ENCODE measurements around the gene CREG2.

The CREG2 gene

DNA sequence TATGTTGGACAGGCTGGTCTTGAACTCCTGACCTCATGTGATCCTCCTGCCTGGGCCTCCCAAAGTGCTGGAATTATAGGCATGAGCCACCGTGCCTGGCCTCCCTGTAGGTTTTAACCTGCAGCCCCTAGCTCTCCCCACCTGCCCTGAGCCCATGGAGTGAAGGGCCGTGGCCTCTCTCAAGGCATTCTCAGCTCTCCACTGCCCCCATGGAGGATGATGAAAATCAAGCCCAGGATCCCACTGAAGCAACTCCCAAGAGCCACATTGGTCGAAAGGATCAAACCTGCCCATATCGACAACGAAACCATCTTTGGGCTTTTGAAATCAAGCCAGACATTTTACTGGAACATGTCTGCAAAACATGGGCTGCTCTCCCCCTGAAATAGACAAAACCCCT is 22.4 kb upstream of the CREG2 start:
- DNase-seq (ENCODE audit: low spot score): no peak

DNA sequence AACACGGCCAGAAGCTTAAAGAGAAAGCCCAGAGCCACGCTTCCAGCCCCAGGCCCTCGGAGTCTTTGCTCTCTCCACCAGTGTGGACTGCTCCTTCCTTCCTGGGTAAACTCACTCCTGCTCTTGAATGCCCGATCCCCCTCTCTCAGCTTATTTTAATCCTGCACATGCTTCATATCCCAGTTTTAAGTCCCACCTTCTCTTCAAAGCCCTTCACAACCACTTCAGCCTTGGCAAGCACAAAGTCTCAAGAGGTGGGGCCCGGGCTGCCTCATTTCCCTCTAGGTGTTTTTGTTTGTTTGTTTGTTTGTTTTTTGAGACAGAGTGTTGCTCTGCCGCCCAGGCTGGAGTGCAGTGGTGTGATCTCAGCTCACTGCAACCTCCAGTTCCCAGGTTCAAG is 21.6 kb upstream of the CREG2 start:
- no peak for DNase-seq (ENCODE audit: low spot score)

DNA sequence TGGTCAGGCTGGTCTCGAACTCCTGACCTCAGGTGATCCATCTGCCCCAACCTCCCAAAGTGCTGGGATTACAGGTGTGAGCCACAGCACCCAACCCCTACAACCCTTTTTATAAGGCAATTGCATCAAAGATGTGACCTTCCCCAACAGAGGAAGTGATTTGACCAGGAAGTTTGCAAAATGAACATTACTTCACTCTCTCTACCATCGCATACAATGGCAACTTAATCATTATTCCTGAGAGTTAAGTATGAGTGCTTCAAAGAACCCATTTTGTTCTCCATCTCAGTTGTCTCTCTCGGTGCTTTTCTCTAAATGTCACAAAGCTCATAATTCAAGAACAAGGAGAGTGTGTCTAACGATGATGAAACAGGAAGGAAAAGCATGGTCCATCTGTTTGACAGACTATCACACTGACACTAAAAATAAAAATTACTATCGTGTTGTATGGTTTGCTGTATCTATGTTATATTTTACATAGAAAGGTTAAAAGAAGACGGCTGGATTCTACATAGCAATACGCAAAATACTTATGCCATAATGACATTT is 18.1 kb upstream of the CREG2 start:
- DNase-seq (ENCODE audit: low spot score): no peak

DNA sequence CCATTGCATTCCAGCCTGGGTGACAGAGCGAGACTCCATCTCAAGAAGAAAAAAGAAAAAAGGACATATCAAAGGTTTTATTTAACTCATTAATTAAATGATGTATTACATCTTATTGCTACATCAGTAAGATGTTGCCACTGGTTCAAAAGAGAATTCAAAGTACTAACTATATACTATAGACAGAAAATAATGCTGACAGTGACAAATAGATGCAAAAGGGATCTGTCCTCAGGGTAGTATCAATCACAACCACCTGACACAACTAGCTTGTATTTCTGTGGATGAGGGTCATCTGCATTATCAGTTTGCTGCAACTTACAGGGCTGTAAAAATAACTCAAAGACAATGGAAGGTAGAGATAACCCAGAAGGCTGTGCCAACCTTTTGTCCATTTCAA is 16.4 kb upstream of the CREG2 start:
- DNase-seq (ENCODE audit: low spot score): no peak

DNA sequence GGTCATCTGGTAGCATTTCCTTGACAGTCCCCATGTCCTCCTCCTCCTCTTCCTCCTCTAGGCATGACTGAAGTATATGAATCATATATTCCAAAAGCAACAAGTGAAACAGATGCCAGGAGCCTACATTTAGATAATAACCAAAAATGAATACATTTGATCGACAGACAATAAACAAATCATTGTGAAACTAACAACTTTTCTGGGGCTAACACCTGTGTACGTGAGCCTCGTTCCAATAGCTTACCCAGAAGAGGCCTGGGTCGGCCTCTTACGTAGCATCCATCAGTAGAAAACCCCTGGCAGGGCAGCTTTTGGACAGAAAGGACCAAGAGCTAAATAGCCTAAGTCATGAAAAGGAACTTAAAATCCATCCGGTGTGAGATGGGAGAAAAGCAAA is 15.3 kb upstream of the CREG2 start:
- DNase-seq (ENCODE audit: low spot score): no peak

DNA sequence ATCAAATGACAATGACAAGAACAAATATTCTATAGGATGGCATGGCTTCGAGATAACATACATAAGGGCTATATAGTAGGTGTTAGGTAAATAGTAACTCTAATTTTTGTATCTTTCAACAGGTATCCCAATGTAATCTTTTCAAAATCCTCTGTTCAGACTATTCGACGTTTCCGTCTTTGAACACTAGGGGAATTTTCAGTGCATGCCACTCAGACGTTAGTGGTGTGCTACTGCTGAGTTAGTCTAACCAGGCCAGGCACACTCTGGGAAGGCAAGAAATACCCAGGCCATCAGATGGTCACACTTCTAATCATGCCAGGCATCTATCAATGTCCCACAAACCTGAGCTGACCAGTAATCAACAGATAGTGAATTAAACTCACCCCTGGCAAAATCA is 14.6 kb upstream of the CREG2 start:
- DNase-seq (ENCODE audit: low spot score): no peak

DNA sequence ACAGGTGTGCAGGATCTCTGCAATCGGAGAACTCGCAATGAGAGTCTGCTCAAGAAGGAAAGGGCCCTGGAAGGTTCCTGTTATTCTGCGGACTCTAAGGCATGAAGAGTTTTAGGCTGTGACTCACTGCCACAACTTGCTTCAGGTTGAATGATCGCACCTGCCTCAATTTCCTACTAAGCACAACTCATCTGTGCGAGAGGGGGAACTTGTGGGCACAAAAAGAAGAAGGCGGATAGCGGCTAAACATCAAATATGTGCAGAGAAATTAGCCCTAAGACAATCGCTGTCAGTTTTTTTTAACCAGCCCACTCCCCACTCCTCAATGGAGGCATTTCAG is 14.0 kb upstream of the CREG2 start:
- DNase-seq (ENCODE audit: low spot score): no peak

DNA sequence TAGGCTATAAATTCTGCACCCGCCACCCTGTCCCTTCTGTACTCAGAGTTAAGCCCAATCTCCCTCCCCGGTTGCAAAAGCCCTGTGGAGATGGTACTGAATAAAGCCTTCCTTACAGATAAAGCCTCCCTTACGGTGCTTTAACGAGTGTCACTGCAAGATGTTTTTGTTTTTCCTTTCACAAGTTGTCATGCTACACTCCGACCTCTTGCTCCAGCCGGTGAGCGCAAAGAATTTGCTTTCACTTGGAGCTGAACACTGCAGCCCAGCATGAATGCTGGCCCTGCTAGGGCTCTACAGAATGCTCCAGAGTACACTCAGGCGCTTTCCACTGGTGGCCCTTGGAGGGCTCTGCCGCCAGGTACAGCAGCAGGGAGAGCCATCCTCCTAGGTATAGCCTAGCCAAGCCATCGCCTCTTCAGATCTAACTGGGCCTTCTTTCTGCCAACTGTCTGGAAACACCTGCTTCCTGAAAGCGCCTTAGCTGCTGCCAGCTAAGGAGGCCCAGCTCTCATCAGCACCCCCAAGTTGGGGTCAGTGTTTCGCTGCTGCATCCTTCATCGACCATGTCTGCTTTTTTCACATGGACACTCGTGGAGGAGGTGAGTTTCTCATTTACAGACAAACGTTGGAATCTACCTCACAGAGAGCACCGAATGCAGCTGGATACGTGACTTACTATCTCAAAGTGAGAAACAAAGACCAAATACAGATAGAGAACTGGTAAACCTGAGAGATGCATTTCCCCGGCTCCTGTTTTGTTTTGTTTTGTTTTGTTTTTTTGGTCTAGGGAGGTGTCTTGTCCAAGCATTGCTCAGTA is 13.4 kb upstream of the CREG2 start:
- DNase-seq (ENCODE audit: low spot score): no peak

DNA sequence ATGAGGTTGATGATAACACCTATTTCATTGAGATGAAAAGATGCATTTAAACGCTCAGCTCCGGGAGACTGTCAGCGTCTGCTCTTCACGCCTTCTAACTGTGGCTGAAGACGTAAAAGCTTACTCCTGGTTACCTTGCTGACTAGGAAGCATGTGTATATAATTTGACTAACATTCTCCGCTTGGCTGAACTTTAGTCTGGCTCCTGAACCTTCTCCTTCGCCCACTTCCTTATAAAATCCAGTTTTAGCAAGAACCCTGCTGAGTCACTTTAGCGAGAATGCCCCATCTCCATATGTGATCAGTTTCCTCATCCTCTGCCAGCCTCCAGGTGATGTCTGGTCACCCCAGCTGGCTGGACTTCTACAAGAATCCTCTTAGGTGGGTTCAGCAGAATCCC is 12.7 kb upstream of the CREG2 start:
- DNase-seq (ENCODE audit: low spot score): no peak

DNA sequence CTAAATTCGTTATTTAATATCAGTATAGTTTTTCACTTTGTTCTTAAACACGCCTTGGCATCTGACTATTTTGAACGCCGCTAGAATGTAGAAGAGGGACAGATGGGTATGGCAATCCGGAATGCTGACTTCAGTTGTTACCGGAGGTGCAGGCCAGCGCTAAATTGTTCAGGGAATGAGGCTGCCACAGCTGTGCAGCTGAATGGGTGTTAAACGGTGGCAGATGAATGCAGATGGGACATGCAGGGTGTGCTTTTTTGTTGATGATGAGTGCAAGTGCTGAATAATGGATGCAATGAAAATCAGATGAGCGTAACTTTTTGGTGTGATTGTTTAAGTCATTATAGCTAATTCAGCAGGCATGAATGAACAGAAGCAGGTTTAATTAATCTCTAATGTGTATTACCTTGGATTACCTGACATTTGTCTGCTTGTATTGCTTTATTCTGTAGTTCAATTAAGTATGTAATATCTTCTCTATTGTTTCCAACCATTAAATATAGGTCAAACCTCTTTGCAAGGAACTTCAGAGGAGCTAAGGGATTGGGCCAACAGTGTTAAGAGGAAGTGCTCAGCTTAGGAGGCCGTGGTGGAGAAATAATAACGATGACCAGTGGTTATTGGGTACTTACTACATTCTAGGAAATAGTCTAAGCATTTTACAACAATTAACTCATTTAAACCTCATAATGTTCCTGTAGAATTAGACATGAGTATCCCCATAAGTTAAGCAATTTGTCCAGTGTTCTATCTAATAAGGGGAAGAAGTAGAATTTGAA is 11.9 kb upstream of the CREG2 start:
- no peak for DNase-seq (ENCODE audit: low spot score)

DNA sequence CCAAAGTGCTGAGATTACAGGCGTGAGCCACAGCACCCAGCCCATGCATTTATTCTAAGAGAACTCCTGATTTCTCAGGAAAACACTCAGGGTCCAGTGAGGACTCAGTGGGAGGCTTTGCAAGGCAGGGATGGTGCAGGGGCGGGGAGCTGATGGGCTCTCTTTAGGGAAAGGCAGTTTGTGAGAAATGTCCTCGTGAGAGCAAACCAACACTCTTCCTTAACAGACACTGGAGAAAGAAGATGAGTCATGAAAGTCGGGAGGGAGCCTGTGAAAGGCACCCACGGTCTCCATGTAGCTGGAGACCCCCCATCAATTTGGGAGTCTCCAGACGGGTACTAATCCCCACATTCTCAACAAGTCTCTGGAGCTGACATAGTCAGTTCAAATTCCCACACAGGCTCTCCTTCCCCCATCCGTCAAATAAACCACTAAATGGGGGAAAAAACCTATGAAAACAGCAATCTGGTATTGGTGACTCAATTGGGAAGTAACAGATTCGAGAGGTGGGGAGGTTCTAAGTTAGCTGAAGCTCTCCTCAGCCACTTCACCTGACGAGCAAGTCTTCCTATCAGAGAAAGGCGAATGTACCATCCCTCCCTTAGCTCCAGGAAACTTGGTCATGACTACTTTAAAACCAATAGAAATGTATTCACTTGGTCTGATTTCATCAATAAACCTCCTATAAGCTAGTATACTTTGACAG is 11.0 kb upstream of the CREG2 start:
- no peak for DNase-seq (ENCODE audit: low spot score)

DNA sequence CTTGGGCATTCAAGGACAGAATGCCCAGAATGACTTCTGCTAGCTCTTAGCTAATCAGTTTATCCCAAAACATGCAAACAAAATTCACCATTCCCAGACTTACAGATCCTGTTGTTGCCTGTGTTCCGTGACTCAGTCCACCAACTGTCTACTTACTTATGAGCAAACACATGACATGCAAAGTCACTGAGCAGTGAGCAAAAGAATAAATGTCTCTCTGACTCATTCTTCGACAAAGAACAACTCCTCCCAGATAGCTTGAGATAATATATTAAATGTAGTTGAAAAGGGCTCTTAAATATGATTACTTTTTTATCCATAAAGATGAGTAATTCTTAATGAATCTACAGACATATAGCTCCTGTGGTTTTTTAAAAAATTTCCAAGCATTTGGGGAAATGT is 9.0 kb upstream of the CREG2 start:
- DNase-seq (ENCODE audit: low spot score): peak; percentile 27

DNA sequence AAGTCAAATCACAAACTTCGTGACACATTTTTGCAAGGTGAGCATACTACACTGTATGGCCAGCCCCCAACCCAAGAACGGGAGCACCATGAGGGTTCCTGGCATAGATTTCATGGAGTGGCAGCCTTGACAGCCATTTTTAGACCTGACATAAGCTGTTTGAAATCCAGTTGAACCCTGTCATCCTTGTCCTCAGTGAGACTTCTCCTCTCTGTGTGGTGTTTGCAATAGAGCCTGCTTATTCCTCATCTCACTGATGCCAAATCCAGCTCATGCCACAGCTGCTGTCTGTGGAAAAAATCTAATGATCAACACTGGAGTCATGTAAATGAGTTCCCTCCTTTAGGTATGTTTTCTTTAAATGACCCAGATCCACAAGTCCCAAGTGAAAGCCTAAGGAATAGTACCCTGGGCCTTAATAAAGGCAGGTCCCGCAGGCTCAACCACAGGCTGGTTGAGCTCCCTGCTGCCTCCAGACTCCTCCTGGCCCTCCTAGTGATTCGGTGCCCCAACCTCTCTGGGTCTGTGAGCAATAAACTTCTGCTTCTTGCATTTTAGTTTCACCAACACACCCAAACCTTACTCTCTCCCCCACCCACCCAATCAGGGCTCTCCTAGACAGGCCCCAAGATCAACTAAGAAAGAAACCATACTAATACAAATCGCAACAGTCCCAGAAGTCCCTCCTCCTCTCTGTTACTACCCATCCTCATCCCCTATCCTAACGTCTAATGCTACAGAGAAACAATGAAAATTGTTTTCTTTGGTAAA is 8.4 kb upstream of the CREG2 start:
- DNase-seq (ENCODE audit: low spot score): no peak

DNA sequence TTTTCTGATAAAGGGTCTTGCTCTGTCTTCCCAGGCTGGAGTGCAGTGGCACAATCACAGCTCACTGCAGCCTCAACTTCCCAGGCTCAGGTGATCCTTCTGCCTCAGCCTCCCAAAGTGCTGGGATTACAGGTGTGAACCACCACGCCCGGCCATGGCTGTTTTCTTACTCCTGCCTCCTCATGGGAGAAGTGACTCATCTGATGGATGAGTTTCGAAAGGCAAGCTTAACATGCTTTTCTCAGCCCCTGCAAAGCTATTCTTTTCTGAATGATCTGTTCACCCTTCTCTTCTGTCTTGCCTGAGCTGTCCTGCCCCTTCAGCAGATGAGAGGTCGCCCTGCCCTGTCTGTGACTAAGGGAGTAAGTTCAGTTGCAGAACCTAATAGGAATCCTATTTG is 929 bp upstream of the CREG2 start:
- peak; percentile 45 for DNase-seq (ENCODE audit: low spot score)

DNA sequence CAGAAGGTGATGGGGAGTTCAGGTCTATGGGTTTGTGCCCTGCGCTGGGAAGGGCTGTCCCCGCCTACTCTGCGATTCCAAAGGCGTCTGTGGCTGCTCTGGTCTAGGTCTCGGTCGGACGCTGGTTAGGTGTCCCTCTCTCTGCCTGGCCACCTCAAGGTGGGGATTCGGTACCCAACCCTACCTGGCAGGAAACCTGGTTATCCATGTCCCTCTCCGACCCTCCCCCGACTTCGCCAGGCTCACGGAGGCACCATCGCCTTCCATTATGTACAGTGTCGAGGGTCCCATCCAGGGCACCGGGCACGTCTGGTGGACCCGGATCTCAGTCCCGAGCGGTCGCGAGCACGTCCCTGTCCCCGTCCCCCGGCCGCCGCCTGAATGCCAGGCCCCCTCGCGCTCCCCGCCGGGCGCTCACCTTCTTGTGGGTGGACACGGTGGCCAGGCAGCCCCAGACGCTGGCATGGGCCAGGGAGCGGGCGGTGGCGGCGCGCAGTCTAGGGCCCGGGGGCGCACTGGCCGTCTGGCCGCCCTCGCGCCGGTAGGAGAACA is 628 bp downstream of the CREG2 start:
- DNase-seq (ENCODE audit: low spot score): no peak

DNA sequence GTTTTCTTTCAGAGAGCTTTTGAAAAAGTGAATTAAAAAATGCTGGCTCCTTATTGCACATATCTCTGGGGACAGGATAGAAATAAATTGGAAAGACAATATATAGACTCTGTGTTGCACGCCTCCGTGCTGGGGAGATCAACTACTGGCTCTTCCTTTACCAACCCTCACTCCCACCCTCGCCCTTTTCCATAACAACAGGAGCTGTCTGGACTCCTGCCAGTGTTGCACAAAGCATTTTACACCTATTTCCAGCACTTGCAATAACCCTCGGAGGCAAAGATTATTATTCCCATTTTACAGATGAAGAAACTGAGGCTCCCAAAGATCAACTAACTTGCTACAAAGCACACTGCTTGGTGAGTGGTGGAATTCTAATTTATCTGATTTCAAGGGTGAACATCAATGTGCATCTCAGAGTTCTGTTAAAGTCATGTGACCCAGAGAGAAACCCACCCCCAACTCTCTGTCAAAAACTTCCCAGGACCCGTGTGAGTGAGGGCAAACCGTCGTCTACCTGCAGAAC is 4.2 kb downstream of the CREG2 start:
- no peak for DNase-seq (ENCODE audit: low spot score)

DNA sequence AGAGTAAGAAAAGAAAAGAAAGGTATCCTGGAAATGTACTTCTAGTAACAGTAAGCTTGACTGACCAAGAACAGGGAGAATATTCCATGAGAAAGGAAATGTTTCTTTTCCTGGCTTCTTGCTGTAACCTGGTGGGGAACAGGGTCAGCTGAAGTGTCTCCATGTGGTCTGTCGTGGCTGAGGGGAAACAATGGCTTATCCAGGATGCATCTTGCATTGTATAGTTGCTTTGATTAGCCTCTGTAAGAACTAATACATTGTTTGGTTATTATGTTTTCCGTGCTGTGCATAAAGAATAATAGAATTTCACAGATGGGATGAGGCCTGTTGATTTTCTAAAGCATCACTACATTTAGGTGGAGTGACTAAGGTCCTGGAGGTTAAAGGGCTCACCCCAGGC is 4.9 kb downstream of the CREG2 start:
- no peak for DNase-seq (ENCODE audit: low spot score)

DNA sequence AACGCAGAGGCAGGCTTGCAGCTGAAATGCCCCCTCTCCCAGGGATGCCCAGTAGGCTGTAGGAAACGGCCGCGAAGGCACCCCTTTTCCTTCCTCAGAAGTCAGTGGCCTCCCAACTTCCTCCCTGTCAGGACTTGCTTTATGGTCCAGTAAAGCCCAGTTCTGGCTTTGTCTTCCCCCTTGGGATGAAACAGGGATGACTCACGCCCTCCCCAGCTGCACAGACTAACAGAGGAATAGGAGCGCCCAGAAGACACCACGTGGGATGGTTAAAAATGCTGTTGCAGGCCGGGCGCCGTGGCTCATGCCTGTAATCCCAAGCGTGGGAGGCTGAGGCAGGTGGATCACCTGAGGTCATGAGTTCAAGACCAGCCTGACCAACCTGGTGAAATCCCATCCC is 6.9 kb downstream of the CREG2 start:
- DNase-seq (ENCODE audit: low spot score): peak; percentile 48

DNA sequence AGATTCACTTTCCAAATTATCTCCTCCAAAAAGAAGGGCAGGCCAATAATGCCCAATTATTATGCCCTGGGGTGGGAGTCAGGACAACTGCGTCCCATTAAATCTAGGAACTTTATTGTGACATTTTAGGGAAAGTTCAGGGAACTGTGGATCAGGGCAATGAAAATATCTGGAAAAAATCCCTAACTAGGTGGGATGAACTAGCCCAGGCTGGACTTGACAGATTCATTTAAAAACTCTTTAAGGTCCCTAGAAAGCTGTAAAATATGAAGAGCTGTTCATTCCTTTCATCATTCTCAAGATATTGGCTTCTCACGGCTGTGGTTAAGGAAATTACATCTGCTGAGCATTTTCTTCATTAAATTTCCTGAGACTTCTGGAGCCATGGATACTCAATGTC is 8.2 kb downstream of the CREG2 start:
- no peak for DNase-seq (ENCODE audit: low spot score)

DNA sequence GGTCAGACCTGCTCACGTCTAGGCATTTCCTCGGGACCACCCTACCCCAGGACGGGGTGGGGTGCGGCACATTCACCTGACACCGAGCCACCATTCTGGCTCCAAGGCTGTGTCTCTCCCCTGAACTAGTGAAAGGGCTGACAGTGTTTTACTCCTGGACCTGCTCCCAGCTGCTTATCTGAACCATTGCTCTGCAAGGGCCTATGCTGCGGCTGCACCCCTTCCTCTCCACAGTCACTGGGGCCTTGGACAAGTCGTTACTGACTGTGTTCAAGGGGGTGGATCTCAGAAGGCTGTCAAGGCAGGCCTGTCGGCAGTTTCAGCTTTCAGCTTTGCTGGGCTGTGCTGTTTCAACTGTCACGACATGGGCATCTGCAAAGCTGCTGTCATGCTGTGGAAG is 11.7 kb downstream of the CREG2 start:
- no peak for DNase-seq (ENCODE audit: low spot score)

DNA sequence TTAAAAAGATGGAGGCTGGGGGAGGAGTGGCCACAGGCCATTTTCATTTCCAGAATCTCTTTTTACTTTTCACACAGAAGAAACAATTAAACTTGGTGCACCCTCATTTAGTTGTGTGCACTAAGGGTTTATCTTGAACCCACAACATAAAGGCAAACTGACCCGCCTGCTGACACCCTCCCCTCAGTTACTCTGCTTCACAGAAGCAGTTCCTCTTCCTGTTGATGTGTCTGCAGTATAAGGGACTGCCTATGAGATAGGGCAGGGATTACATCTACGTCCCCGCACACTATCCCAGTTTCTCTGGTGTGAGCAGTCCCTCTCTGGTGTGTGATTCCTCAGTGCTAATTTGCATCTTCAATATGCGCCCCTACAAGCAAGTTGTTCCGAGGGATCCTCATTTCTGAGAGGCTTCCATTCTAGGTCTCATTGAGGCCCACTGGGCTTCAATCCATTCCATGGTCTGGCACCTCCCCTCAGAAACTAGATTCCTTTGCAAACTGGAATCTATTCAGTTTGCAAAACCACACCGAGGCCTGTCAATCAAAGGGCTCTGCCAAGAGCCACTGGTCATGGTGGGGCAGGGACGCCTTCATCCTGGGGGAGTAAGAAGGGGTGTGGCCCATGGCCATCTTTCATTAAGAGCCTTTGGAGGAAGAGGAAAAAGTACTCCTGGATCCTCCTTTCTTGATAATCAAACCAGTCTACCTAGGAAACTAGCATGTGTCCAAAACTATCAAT is 12.3 kb downstream of the CREG2 start:
- DNase-seq (ENCODE audit: low spot score): no peak

All from SW480 (cell line).